ENCODE results near the gene MMP25.
"Not testable (repeated sequence)": the region's sequence is repeated elsewhere in the genome, so short reads cannot be mapped to it uniquely, and the experiment has no call there.

MMP25 gene

GRCh38 chr16:3052571-3053329 lies 6.4 kb downstream of the MMP25 start:
- ATAC-seq, result peak; percentile 60
- H3K4me1 Mint-ChIP-seq, result peaks cover 38% of the 10 kb centered on the region
- not testable (repeated sequence) for DNase-seq

DNA sequence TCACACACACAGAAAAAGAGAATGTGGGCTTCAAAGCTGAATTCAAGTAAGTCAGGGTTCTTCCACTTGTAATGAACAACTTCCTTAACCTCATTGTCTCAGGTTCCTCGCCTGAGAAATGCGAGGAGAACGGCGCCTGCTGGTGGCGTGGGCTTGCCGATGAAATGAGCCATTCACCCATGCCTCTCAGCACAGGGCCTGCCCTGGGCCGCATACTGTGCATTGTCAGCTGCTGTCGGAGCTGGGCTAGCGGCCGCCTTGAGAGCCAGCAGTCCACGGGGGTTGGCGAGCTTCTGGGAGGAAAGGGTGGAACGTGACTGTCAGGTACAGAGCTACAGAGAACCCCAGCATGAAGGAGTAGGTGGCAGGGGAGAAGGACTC lies 7.0 kb downstream of the MMP25 start:
- H3K4me3 Mint-ChIP-seq, H3K27ac Mint-ChIP-seq: not testable (repeated sequence)
- H3K4me1 Mint-ChIP-seq, result peaks cover 37% of the 10 kb centered on the region

More at GRCh38 chr16:3052571-3053329, 6.4 kb downstream of the MMP25 start:
- H3K27me3 Mint-ChIP-seq; H3K9me3 Mint-ChIP-seq; H3K27ac Mint-ChIP-seq; H3K36me3 Mint-ChIP-seq (ENCODE audit: low read depth); H3K4me3 Mint-ChIP-seq: not testable (repeated sequence)

DNA sequence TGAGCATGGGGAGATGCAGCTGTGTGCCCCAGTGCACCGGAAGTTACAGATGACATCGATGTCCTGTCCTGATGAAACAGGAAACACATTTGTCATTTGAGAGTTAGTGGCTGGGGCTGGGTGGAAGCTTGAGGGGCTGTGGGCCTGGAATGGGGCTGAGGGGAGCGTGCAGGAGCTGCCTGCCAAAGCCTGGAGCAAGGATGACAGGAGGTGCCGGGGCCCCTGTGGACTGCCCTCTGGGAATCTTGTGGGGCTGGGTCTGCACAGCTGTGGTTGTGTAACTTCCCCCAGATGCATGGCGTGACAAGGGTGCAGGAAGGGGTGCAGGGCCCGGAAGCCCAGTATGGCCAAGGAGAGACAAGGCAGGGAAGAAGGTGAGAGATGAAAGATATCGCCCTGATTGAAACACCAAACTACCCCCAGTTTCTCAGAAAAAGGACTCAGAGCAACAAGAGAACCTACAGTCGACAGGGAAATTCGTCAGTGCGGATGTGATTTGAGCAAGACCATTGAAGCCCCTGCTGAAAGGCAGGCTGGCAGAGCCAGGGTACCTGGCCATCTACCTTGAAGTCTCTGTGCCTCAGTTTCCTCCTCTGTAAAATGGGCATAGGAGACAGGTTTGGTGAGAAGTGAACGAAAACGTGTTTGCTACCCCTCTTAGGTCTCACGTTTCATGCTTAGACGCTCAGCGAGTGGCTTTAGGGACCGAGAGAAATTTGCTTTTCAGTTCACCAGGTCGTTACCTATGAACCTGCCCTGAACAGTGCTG lies 8.8 kb downstream of the MMP25 start:
- H3K9me3 Mint-ChIP-seq, result no peaks in the 10 kb centered on the region
- peaks cover 8% of the 10 kb centered on the region for H3K36me3 Mint-ChIP-seq (ENCODE audit: low read depth)
- peak overlapping the region; percentile 18 for H3K27ac Mint-ChIP-seq
- H3K27me3 Mint-ChIP-seq, result no peaks in the 10 kb centered on the region
- peak overlapping the region; percentile 16 for H3K4me3 Mint-ChIP-seq
- no peak for DNase-seq
- peaks cover 43% of the 10 kb centered on the region for H3K4me1 Mint-ChIP-seq
- no peak for ATAC-seq

More for the DNA sequence above, 7.0 kb downstream of the MMP25 start:
- H3K9me3 Mint-ChIP-seq; DNase-seq; H3K27me3 Mint-ChIP-seq; H3K36me3 Mint-ChIP-seq (ENCODE audit: low read depth): not testable (repeated sequence)
- ATAC-seq, result peak; percentile 55

GRCh38 chr16:3055734-3056115 lies 9.4 kb downstream of the MMP25 start:
- not testable (repeated sequence) for H3K27me3 Mint-ChIP-seq; ATAC-seq; H3K4me3 Mint-ChIP-seq; H3K9me3 Mint-ChIP-seq; H3K27ac Mint-ChIP-seq; DNase-seq; H3K36me3 Mint-ChIP-seq (ENCODE audit: low read depth)
- H3K4me1 Mint-ChIP-seq, result peaks cover 48% of the 10 kb centered on the region

- peaks cover 8% of the 10 kb centered on the region for H3K36me3 Mint-ChIP-seq (ENCODE audit: low read depth)
- no peaks in the 10 kb centered on the region for H3K9me3 Mint-ChIP-seq
- peaks cover 46% of the 10 kb centered on the region for H3K4me1 Mint-ChIP-seq
- H3K4me3 Mint-ChIP-seq, result peak overlapping the region; percentile 21
- ATAC-seq (no peak), DNase-seq (no peak)
- no peak overlapping the region for H3K27ac Mint-ChIP-seq
- no peaks in the 10 kb centered on the region for H3K27me3 Mint-ChIP-seq
Observed at GRCh38 chr16:3056336-3057180, 10.2 kb downstream of the MMP25 start.

GRCh38 chr16:3057181-3058138 lies 11.1 kb downstream of the MMP25 start:
- H3K27ac Mint-ChIP-seq, result peak overlapping the region; percentile 49
- no peak for ATAC-seq
- H3K27me3 Mint-ChIP-seq, result no peaks in the 10 kb centered on the region
- DNase-seq, result no peak
- no peaks in the 10 kb centered on the region for H3K9me3 Mint-ChIP-seq
- peaks cover 8% of the 10 kb centered on the region for H3K36me3 Mint-ChIP-seq (ENCODE audit: low read depth)
- peak overlapping the region; percentile 43 for H3K4me3 Mint-ChIP-seq
- H3K4me1 Mint-ChIP-seq, result peaks cover 51% of the 10 kb centered on the region

DNA sequence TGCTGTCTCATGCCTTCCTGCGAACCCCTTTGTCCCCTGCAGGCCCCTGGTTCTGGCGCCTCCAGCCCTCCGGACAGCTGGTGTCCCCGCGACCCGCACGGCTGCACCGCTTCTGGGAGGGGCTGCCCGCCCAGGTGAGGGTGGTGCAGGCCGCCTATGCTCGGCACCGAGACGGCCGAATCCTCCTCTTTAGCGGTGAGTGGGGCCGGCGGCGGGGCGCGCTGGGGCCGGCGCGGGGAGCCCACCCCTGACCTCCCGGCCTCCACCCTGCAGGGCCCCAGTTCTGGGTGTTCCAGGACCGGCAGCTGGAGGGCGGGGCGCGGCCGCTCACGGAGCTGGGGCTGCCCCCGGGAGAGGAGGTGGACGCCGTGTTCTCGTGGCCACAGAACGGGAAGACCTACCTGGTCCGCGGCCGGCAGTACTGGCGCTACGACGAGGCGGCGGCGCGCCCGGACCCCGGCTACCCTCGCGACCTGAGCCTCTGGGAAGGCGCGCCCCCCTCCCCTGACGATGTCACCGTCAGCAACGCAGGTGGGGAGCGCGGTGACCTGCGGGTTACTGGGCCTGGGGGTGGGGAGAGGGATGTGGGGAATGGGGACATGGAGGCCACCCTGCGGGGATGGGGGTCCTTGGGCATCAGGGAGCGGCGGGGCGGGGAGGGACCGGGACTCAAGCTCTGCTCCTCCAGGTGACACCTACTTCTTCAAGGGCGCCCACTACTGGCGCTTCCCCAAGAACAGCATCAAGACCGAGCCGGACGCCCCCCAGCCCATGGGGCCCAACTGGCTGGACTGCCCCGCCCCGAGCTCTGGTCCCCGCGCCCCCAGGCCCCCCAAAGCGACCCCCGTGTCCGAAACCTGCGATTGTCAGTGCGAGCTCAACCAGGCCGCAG lies 12.0 kb downstream of the MMP25 start:
- peak overlapping the region; percentile 81 for H3K4me3 Mint-ChIP-seq
- ATAC-seq (peak; percentile 26), DNase-seq (peak; percentile 66)
- H3K27ac Mint-ChIP-seq, result peak overlapping the region; percentile 65
- H3K36me3 Mint-ChIP-seq (ENCODE audit: low read depth), result peaks cover 8% of the 10 kb centered on the region
- H3K4me1 Mint-ChIP-seq, result peaks cover 59% of the 10 kb centered on the region
- H3K9me3 Mint-ChIP-seq, result no peaks in the 10 kb centered on the region
- H3K27me3 Mint-ChIP-seq, result no peaks in the 10 kb centered on the region

DNA sequence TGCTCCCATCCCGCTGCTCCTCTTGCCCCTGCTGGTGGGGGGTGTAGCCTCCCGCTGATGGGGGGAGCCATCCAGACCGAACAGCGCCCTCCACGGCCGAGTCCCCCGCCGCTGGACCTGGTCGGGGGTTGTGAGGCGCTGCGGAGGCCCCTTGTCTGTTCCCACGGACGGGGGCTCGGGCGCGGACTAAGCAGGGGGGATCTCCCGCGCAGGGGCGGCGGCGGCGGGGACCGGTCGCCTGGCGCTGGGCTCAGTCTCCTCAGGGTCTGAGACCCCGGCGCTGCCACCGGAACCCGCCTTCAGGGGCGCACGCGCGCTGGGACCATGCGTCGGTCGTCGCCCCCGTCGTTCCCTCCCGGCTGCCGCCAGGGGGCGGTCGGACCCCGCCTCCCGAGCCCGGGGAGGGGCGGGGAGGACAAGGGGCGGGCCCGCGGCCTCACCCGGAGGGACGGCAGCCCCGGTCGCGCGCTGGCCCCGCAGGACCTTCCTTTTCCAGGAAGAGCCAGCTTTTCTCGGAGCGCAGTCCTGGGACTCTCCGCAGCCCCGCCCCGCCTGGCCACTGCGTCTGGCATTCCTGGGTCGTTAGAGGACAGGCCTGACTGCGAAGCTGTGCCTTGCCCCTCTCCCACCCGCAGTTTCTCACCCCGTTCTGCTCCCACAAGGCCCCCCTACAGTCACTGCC lies 12.8 kb downstream of the MMP25 start:
- Mint-ChIP-seq H3K27ac (peak overlapping the region; percentile 91), H3K4me1 (peaks cover 61% of the 10 kb centered on the region), H3K27me3 (no peaks in the 10 kb centered on the region), H3K36me3 (ENCODE audit: low read depth) (peaks cover 8% of the 10 kb centered on the region), H3K9me3 (no peaks in the 10 kb centered on the region), H3K4me3 (peak overlapping the region; percentile 81)
- ATAC-seq, result peak; percentile 89
- peak; percentile 92 for DNase-seq

- no peak for DNase-seq
- Mint-ChIP-seq H3K9me3 (no peaks in the 10 kb centered on the region), H3K4me1 (peaks cover 63% of the 10 kb centered on the region), H3K36me3 (ENCODE audit: low read depth) (peaks cover 7% of the 10 kb centered on the region), H3K27ac (peak overlapping the region; percentile 91), H3K4me3 (peak overlapping the region; percentile 79), H3K27me3 (no peaks in the 10 kb centered on the region)
- ATAC-seq, result no peak
Observed at GRCh38 chr16:3059723-3060242, 13.4 kb downstream of the MMP25 start.

DNA sequence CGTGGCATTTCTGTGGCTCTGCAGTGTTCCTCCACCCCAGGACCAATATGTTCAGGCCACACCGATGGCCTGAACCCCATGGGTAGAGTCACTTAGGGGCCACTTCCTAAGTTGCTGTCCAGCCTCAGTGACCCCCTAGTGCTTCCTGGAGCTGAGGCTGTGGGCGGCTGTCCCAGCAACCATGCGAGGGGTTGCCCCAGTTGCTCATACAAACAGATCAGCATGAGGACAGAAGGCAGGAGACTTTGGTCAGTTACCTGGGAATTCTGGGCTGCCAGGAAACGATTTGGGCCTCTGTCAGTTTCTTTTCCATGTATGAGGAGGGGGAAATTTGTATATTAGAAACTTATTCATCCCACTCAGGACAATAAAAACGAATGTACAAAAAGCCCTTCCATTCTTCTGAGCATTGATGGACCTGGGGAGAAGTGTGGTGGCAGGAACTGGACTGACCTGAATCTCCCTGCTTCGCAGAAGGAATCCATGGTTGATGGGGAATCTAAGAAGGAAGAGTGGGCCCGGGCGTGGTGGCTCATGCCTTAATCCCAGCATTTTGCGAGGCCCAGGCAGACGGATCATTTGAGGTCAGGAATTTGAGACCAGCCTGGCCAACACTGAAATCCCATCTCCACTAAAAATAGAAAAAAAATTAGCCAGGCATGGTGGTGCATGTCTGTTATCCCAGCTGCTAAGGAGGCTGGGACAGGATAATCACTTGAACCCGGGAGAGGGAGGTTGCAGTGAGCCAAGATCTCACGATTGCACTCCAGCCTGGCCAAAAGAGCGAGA lies 14.2 kb downstream of the MMP25 start:
- peaks cover 63% of the 10 kb centered on the region for H3K4me1 Mint-ChIP-seq
- peaks cover 5% of the 10 kb centered on the region for H3K36me3 Mint-ChIP-seq (ENCODE audit: low read depth)
- H3K27ac Mint-ChIP-seq, result peak overlapping the region; percentile 91
- ATAC-seq, result no peak
- DNase-seq, result no peak
- peak overlapping the region; percentile 79 for H3K4me3 Mint-ChIP-seq
- H3K27me3 Mint-ChIP-seq, result no peaks in the 10 kb centered on the region
- H3K9me3 Mint-ChIP-seq, result no peaks in the 10 kb centered on the region

- no peaks in the 10 kb centered on the region for H3K27me3 Mint-ChIP-seq
- H3K4me1 Mint-ChIP-seq, result peaks cover 55% of the 10 kb centered on the region
- no peak overlapping the region for H3K27ac Mint-ChIP-seq
- DNase-seq, result no peak
- no peaks in the 10 kb centered on the region for H3K9me3 Mint-ChIP-seq
- H3K4me3 Mint-ChIP-seq, result no peak overlapping the region
- H3K36me3 Mint-ChIP-seq (ENCODE audit: low read depth), result peaks cover 17% of the 10 kb centered on the region
- ATAC-seq, result no peak
Observed at GRCh38 chr16:3062553-3062952, 16.2 kb downstream of the MMP25 start.
